HG02970 (cell line): ENCODE results near the gene CLRN3.

Experiments used
- ATAC-seq: cut with Tn5 transposase; IDR thresholded peaks from one replicate; pipeline ENCODE4 v1.9.1; 2021; ENCODE audit warnings: mild to moderate bottlenecking, moderate library complexity, moderate number of reproducible peaks; ENCODE audit not compliant: unreplicated experiment, low FRiP score

CLRN3 gene

DNA sequence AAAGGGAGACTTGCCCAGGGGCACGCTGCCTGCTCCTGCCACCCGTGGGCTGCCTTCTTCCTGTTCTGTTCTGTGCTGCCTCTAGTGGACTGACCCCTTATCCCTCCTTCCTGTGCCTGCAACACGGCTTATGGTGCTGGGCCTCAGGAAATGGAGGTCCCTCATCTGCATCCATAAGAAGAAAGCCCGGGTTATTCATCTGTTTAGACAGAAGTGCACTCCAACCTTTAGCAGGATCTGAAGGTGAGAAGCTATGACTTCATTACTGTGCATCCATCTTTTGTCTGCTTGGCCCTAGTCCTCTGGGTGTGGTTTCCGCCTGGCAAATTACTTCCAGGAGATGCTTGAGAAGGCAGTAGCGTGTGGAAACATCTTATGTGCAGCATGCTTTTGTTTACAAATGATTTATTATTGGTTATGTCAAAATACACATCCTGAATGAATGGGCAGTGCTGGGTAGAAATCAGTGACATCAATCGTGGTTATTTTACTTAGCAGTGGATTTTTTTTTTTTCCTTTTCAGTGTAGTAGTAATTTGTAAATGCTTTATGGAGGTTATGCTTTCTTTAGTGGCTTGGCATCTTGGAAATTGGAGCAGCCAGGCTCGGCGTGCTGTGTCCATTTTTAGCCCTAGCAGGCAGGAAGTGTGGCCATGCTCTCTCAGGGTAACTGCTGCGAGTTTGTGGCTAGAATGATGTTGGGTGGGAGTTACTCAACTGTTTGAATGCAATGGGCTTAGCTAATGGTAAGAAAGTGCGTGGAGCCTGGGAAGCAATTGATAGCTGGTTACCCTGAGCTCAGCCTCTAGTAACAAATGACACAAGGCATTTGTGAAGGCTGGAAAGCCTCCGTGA lies 26.9 kb upstream of the CLRN3 start:
- ATAC-seq: no peak

DNA sequence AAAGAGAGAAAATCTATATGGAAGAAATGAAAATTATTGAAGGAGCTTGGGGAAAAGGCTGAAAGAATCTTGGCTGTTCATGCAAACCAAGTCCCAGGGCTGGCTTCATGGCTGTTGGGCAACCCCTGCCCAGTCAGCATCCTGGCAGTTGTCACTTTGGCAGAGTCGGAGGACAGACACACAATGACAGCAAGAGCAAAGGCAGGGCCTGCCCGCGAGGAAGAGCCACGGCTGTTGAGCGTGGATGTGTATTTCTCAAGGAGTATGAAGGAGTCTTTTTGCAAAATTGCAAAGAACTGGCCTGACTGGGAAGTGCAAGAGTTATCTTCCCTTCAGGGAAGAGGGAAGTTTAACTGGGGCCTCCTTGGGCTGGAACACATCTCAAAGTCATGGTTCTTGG lies 25.8 kb upstream of the CLRN3 start:
- no peak for ATAC-seq

DNA sequence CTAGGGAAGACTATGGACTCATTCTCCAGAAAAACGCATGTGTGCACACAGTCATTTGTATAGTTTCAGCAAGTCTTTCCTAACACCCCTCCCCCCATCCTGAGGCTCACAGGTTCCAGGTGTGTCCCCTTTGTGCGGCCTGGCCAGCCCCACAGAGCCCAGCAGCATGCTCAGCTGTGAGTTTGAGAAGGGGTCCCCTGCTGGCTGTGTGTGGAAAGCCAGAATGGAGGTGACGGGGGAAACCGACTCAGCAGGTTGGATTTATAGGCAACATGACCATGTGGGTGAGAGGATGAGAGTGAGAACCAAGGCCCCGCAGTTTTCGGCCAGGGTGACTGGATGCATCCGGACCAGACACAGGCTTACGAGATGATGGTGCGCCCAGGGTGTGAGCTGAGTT lies 24.1 kb upstream of the CLRN3 start:
- ATAC-seq: no peak

DNA sequence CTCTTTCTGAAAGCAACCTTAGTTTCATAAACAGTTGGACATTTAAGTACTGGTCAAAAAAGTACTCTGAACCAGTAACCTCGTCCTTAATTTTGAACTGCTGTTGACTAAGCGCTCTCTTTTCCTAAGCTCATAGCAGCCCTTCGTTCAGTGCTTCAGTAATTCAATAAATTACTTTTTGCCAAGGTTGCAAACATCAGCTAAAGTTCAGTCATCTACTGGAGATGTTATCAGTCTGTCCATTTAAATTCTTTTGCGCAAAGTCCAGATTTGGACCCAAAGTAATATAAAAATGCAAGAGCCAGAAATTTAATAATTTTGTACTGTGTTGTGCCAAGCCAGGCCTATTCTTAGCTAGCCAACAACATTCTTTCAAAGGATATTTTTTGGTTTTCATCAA lies 22.6 kb upstream of the CLRN3 start:
- ATAC-seq: no peak

DNA sequence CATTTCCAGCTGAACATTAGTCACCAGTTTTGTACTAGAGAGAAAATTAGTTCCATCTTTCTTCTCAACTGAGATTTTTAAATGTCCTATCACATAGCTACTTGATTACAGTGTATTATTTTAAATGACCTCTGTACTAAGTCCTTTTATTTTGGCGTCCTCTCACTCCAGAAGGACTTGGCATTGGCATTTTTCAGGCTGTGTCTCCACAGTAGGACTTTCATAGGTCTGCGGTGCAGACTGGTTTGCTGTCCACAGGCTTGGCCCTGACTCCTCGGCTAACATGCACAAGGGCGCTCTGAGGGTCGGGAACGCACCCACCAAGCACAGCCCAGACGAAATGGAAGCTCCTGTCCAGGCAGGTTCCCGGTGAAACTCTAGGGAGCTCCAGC lies 20.6 kb upstream of the CLRN3 start:
- ATAC-seq: no peak

DNA sequence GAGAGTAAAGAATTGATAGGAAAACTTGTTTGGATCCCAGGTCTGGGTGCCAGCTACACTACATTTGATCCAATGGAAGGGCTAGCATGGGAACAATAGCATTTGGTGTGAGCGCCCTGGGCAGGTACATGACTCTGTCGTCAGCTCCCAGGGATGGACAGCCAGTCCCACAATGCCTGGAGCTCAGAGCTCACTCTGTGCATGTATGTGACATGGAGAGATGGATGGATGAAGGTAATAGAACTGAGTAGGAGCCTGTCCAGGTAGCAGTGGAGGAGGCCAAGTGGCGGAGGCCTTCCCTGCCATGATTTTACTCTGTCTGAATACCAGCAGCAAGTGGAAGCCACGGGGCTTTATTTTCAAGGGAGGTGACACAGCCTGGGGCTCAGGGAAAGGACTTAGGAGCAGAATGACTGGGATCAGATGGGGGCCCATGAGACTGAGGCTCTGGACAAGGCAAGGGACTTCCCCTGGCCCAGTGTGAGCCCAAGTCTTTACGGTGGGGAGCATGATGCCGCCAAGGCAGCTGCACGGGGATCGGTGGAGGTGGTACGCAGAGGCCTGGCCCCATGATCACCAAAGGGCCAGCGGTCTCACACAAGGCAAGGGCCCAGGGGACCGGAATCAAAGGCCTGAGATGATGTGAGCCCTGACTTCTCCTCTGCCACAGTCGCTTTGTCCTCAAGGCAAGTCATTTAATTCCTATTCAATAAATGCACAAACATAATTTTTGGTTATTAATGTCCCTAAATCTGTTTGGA lies 20.0 kb upstream of the CLRN3 start:
- ATAC-seq: no peak

DNA sequence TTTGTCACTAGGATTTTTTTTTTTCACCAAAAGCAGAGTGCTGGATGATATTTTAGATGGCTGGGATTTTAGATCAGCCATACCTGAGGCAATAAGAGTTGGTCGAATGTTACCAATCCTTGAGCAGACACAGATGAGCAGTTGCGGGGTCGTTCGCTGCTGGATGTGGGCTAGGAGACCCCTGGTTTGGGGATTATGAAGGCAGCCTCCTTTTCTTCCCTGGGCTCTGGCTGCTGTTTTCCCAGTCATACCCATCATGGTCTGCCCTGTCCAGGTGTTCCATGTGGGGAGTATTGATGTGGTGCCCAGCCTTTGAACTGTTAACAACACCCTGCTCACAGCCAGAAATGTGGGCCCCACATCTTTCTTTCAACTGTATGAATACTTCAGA lies 19.1 kb upstream of the CLRN3 start:
- no peak for ATAC-seq

DNA sequence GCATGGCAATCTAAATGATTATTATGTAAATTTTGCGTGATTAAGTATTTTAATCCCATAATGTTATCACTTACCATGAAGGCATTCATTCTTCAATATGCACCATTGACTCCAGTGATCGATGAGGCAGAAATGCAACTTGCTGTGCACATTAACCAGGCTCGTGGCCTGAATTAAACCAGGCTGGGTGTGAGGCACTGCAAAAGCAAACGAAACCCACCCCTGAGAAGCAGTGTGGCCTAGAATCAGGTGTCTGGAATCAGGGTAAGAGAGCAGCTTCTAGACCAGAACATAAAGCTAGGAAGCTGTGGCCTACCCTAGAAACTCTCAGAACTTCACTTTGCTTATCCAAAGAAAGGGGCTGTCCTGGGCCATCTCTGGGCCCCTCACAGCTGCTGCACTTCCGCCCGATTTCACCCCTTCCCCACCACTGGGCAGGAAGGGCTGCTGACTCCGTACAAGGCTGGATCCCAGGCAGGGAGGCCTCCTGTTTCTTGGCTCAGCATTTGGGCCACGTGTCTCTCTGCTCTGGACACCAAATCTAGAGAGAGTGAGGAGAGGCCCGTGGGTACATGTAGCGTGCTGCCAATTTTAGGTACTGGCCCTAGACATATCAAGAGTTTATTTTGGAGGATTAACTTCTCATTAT lies 18.6 kb upstream of the CLRN3 start:
- no peak for ATAC-seq

DNA sequence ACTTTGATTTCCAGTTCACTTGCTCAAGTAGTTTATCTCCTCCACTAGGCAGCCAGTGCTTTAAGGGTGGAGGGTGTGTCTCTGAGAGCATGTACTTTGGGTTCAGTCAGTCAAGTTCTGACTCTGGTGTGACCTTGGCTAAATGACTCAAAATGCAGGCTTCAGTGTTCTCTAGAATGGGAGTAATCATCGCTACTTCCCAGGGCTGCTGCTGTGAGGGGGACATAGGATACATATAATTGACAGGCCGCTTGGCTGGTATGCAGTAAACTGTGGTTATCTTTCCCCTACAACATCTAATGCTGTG lies 17.7 kb upstream of the CLRN3 start:
- ATAC-seq: no peak

DNA sequence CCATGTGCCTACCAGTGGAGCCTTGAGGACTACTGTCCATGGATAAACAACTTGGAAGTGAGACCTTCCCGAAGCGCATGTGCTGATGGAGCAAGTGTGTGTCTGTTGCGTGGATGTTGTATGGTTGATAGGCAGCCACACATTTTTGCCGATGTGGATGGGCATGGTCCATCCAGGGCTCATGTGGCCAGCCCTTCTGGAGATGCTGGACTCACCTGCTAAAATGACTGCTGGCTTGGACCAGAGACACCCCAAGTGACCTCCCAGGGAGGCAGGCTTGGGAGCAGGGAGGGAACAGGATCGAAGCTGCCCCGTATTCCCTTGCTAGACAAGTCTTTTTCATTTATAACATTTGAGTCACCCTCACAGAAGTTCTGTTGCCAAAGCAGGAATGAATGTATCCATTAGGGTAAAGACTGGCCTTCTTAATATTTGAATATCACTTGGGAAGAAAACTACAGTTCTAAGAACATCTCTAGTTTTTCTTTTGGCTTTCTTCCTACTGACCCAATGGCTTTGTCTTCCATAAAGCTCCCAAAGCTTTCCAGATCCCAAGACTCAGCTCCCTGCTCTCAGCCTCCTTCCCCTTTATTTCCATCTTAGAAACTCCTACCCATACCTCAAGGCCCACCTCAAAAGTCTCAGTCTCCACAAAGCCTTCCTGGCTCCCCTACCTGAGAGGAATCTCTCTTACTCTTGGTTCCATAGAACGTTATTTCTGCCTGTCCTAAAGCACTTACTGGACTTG lies 17.1 kb upstream of the CLRN3 start:
- no peak for ATAC-seq

DNA sequence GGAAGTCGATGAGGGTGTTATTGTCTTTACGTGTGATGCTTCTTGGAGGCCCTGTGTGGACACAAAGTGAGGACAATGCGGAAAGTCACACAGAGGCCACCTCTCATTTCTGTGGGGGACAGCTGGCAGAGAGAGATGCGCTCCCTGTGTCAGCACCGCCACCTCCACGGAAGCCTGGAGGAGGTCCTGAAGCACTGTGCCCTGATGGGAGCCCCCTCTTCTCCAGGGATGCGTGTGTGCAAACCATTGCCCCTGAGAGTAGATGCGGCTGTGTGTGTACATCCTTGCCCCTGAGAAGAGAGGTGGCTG lies 16.2 kb upstream of the CLRN3 start:
- ATAC-seq: no peak

DNA sequence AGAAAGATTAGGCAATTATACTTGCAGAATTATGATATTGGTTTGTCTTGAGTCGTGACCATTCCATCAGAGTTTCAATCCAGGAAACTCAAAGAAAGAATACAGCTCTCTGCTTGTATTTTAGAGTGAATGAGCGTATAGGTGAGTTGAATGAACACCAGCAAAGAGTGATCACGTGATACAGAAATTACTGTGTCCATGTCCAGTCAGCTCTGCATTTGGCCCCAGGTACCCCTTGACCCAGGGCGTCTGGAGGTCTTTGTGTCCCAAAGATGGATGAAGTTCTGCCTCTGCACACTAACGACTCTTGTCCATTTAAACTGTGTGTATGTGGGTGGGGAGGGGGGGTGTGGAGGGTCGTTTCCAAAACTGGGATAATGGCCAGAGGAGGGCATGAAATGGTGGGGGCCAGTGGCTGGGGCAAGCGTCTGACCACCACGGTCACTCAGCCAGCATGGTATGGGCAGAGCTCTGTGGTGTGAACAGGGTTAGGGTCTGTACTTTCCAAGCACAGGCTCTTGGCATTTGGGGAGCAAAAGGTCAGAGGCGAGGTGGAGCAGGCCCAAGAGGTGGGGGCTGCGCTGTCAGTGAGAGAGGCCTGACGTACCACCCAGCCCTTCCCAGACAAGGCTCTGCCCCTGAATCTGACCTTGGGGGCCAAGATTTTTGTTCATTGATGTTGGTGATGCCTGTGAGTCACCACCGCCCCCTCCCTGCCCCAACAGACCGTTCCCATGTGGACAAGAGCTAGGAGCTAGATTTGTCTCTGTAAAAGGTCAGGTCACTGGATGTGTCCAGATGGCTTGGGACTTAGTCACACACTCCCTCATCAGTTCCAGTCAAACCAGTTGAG lies 15.6 kb upstream of the CLRN3 start:
- ATAC-seq: no peak

DNA sequence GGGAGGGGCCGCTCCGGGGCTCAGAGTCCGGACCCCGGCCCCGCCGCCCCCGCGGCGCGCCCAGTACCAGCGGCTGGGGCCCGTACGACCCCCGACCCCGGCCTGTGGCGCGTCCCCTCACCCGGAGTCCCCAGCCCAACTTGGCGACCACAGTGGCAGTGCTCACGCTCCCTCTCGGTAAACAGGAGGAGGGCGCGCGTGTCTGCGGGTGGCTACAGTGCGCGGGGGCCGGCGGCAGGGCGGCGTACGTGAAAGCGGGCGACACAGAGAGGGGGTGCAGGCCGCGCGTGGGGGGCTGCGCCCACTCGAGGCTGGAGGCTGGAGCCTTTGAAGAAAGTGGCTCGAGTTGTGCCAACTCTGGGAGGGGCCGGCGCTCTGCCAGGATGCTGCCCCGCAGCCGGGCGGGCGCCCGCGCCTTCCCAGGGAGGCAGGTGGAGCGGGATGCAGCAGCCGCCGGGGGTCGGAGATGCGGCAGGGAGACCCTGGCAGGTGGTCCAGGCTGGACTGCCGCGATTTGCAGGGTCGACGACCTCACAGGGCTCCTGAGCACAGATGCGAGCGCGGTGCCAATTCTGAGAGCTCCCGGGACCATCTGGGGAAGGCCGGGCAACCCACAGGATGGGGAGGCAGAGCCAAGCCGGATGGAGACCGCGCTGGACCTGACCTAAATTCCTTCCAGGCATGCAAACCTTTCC lies 14.8 kb upstream of the CLRN3 start:
- ATAC-seq: no peak

DNA sequence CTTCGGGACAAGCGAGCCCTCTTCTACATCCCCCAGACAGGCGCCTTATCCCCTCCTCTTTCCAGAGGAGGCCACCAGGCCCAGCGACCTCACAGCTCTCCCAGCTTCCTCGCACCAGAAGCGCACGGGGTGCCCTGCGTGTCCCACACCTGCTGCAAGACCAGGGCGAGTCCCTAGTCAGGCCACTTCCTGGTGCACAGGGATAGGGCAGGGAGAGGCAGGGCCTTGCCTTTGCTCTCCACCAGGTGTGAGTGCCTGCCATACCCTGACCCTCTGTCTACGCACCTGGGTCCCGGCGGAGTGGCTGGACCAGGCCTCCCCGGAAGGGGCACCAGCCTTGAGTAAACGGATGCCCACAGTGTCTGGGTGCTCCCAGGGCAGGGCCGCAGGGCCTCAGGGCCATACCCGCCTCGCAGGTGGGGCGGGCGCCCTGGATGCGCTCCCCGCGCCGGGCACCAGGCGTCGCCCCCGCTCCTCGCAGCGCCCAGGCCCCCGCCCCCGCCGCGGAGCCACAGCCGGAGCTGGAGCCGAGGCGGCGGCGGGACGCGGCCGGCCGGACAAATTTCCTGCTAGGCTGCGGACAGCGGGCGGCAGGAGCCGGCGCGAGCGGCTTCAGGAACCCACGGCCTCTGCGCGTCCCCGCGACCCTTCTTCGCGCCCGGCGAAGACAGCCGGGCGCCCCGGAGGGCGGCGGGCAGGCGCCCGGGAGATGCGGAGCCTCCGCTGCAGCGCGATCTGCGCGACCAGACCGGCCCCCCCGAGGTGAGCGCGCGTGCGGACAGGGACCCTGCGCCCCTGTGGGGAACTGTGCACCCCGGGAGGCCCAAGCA lies 14.0 kb upstream of the CLRN3 start, which contains the start of gene PTPRE:
PTPRE (plus strand) TSS at position 556 of the 830 bp plus-strand sequence. CDS start 133,779 bp downstream, outside the sequence.
- peak; percentile 80 for ATAC-seq

DNA sequence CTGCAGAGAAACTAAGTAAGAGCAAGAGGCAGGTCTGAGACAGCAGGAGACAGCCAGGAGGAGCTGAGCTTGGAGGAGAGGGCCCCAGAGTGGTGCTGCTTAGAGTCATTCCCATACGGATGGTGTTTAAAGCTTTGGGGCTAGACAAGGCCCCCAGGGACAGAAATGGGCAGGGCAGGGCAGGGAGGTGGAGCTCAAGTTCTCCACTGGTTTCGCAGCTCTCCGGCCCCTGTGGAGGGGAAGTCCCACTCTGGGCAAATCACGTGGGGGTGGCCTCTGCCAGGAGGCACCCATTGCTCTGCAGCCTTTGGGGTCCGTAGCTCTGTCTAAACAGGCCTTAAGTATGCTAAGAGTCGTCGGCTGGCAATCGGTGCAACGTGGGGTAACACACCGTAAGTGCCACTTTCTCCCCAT lies 13.1 kb upstream of the CLRN3 start:
- ATAC-seq: no peak

DNA sequence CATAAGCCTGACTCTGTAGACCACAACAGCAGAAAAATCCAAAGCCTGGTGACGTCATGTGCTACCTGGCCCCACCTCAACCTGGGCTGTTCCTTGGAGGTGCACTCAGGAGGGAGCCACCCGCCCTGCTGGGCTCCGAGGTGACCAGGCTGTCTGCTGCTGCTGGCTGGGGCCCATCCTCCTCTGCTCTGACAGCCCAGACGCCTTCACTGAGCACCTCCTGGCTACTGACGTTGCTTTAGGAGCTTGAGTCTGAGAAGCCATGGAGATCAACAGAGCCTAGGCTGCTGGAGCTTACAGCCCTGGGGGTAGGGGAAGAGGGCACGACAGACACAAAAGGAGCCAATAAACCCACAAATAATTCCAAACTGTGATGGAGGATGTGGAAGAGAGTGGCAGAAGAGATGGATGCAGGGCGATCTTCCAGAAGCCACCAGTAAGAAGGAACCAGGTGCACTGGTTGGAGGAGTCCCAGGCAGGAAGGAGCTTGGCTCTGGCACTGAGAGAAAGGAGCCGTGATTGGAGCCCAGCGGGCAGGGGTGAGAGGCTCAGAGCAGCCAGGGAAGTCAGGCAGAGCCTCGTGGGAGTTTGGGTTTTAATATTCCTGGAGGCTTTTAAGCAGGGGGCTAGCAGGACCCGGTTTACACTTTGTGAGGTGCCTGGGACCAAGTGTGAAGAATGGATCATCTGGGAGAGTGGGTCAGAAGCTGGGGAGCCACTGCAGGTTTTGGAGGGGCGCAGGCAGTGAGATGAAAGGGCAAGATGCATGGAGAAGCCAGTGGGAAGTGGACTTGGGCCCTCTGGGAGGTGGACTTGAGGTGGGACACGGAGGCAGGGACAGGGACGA lies 12.5 kb upstream of the CLRN3 start:
- ATAC-seq: no peak

DNA sequence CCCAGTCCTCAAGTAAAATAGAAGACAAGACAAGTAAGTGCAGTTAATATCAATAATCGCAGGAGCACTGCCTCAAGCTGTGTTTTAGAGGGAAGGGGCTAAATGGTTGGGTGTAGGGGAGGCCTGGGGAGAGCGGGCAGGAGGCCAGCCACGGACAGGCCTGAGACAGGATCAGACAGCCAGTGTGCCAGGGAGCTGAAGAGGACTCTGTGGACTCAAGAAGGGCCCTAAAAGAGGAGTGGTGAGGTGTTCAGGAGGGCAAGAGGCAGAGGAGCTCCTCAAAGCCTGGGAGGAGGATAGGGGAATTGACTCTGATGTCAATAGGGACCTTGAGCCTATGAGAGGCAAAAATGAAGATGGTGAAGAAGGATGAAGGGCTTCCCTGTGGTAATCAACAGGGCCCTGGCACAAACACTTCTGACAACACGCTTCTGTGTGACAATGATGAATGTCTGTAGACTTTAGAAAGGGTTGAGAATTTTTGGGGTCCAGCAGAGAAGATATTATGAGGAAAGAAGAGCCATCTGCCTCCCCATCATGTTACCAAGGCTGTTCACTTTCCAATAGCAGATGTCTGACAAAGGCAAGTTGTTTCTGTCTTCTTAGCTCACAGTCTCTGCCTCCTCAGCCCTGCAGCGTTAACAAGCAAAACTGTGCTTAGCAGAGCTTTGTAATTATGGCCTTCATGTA lies 11.7 kb upstream of the CLRN3 start:
- no peak for ATAC-seq
